Left ventricle myocardium inferior (tissue), 1 donor: ENCODE results near the gene METTL22. TPM values are rescaled to one million over a fixed set of nuclear protein-coding genes. Genes with fewer than 3 reads are reported as not detected.

Source experiments
- DNase-seq: peaks from one replicate; pipeline ENCODE4 v3.0.0-alpha.2; 2020
- H3K27ac ChIP-seq: fragments of 200-600 bp; replicated peaks from 2 replicates; pipeline ENCODE4 v1.8.0; 2021
- H3K27me3 ChIP-seq: fragments of 200-600 bp; 2 replicates; pipeline ENCODE4 v1.8.0; 2021; ENCODE audit warnings: low read depth
- H3K36me3 ChIP-seq: fragments of 200-600 bp; 2 replicates; pipeline ENCODE4 v1.8.0; 2021
- H3K4me1 ChIP-seq: fragments of 200-600 bp; 2 replicates; pipeline ENCODE4 v1.8.0; 2021
- H3K4me3 ChIP-seq: fragments of 200-600 bp; 2 replicates; pipeline ENCODE4 v1.8.0; 2021; ENCODE audit warnings: mild to moderate bottlenecking, moderate library complexity
- H3K9me3 ChIP-seq: fragments of 200-600 bp; replicated peaks from 2 replicates; pipeline ENCODE4 v1.8.0; 2021
- intact Hi-C: fragments of 100-400 bp; cut with micrococcal nuclease; formaldehyde crosslinking; loops from one replicate; pipeline ENCODE4 v1.11.0; 2022
- total RNA-seq: library from RNA; stranded (reverse); fragmentation: NEBNext Ultra II Directional; extraction: Animal tissue kit (Norgen Biotek cat#: 25700); gene quantifications from one replicate; pipeline ENCODE4 v1.2.1, GENCODE V29; 2021
- TF ChIP-seq, protein P1 (sequence below): fragments of 200-600 bp; IDR thresholded peaks from 2 replicates; pipeline ENCODE4 v1.8.0; 2021; ENCODE audit warnings: antibody characterized with exemption, mild to moderate bottlenecking, borderline replicate concordance
- donor health status: DM: no; HTN: yes; CAD: no; lungs with severe emphysema.

The METTL22 gene
- total RNA-seq, 1 donor from 2014 or later: 27.3 TPM

DNA sequence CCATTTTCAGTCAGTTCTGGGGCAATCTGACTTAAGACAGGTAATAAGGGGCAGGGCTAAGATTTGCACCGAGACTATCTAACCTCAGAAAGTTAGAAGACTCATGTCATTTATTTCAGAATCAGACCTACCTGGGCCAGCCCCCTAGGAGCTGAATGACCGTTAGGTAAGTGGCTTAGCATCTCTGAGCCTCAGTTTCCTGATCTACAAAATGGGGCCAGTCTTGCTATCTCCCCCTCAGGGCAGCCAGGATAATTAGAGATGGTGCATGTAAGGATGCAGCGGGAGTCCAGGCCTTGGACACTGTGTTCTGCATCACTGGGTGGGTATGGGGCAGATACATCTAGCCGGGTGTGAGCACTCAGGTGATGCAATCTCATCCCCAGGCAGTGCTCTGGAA lies 10.4 kb upstream of the METTL22 start:
- no peak for DNase-seq
- intact Hi-C loops: no loop called here
- peaks cover 70% of the 10 kb centered on the region for H3K27me3 ChIP-seq
- no peaks in the 10 kb centered on the region for H3K4me1 ChIP-seq
- TF ChIP-seq, protein P1, sequence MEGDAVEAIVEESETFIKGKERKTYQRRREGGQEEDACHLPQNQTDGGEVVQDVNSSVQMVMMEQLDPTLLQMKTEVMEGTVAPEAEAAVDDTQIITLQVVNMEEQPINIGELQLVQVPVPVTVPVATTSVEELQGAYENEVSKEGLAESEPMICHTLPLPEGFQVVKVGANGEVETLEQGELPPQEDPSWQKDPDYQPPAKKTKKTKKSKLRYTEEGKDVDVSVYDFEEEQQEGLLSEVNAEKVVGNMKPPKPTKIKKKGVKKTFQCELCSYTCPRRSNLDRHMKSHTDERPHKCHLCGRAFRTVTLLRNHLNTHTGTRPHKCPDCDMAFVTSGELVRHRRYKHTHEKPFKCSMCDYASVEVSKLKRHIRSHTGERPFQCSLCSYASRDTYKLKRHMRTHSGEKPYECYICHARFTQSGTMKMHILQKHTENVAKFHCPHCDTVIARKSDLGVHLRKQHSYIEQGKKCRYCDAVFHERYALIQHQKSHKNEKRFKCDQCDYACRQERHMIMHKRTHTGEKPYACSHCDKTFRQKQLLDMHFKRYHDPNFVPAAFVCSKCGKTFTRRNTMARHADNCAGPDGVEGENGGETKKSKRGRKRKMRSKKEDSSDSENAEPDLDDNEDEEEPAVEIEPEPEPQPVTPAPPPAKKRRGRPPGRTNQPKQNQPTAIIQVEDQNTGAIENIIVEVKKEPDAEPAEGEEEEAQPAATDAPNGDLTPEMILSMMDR: no peak
- H3K27ac ChIP-seq: no peak overlapping the region
- H3K36me3 ChIP-seq: no peaks in the 10 kb centered on the region
- no peak overlapping the region for H3K4me3 ChIP-seq
- H3K9me3 ChIP-seq: no peaks in the 10 kb centered on the region

DNA sequence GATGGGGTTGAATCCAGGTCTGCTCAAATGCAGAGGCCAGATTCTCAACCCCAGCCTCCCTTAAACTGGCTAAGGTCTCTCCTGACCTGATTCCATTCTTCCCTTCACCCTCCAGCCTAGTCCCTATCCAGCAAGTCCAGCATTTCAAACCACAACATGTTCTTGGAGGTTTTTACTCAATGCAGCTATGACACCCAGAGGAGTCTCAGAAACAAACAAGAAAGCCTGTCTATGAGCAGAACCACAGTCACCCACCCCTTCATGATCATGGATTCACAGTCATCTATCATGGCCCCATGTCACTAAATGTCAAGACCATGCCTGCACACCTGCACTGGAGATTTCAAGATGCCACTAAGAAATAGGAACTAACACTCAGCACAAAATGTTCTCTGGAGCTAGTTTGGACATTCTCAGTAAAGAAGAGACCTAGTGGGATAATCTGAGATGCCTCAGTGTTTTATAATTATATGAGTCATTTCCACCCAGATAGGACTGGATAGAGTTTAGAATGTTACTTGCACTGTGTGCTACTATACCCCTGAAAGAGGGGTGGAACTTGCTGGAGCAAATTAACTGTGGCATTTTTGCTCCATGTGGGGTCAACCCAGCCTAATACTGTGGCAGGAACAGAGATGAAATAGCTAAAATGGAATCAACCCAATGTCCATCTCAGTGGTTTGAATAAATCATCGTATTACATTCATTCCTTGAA lies 9.5 kb upstream of the METTL22 start:
- H3K9me3 ChIP-seq: no peaks in the 10 kb centered on the region
- no peak for DNase-seq
- no peak overlapping the region for H3K4me3 ChIP-seq
- no peaks in the 10 kb centered on the region for H3K36me3 ChIP-seq
- H3K27me3 ChIP-seq: peaks cover 70% of the 10 kb centered on the region
- intact Hi-C loops: no loop called here
- no peak overlapping the region for H3K27ac ChIP-seq
- H3K4me1 ChIP-seq: no peaks in the 10 kb centered on the region
- TF ChIP-seq, protein P1: no peak

DNA sequence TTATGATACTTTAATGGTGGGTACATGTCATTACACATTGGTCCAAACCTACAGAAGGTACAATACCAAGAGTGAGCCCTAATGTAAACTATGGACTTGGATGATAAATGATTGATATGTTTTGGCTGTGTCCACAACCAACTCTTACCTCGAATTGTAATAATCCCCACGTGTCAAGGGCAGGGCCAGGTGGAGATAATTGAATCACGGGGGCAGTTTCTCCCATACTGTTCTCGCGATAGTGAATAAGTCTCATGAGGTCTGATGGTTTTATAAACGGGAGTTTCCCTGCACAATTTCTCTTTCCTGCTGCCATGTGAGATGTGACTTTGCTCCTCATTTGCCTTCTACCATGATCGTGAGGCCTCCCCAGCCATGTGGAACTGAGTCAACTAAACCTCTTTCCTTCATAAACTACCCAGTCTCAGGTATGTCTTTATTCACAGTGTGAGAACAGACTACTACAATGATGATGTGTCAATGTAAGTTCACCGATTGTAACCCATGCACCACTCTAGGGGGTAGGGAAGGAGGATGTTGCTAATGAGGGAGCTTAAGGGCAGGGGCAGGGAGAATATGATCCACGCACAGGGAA lies 7.0 kb upstream of the METTL22 start:
- Histone ChIP-seq H3K27ac (no peak overlapping the region), H3K36me3 (no peaks in the 10 kb centered on the region), H3K4me3 (no peak overlapping the region), H3K27me3 (peaks cover 46% of the 10 kb centered on the region), H3K4me1 (no peaks in the 10 kb centered on the region), H3K9me3 (no peaks in the 10 kb centered on the region)
- no peak for DNase-seq
- intact Hi-C loops: no loop called here
- TF ChIP-seq, protein P1: no peak

DNA sequence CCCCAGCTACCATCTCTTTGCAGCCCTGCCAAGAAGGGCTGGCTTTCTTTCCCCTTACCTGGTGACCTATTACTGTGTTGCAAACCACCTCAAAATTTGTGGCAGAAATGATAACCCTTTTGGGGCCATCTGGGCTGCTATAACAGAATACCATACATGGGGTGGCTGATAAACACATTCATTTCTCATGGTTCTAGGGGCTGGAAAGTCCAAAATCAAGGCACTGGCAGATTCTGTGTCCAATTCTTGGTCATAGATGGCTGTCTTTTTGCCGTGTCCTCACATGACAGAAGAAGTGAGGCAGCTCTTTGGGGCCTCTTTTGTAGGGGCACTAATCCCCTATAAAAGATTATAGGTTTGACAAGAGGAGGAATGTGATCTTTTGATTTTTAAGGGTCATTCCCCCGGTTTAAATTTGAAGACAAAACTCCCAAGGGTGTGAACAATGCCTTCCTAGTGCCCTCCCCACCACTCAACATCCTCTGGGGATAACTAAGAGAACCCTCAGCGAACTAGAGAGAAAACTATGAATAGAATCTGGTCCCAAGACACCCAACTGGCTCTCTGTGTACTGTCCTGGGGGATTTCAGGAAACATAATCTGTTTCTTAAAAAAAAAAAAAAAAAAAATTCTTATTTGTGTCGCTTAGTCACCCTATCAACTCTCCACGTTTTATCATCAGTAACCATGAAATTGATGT lies 1.7 kb upstream of the METTL22 start:
- intact Hi-C loops: no loop called here
- no peak overlapping the region for H3K27ac ChIP-seq
- TF ChIP-seq, protein P1: no peak

DNA sequence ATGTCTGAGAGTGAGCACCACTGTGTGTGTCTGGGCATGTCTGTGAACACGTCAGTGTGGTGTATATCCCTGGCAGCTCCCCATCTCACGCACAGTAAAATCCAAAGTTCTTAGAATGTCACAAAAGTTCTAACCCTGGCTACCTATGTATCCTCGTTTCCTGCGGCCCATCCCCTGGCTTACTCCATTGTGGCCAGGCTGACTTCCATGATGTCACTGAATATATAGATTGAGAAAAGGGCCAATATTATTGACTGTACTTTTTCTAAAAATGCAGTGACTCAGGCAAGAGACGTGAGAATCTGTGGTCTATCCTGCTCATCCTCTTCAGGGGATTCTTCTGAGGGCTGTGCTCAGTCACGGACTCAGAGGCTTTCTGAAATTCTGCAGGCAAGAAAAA lies 963 bp upstream of the METTL22 start:
- Histone ChIP-seq H3K27me3 (peaks cover 9% of the 10 kb centered on the region), H3K4me1 (peaks cover 30% of the 10 kb centered on the region), H3K27ac (no peak overlapping the region), H3K36me3 (peaks cover 3% of the 10 kb centered on the region), H3K4me3 (no peak overlapping the region), H3K9me3 (no peaks in the 10 kb centered on the region)
- intact Hi-C loops: no loop called here
- DNase-seq: no peak
- TF ChIP-seq, protein P1: no peak

More for the DNA sequence above, 1.7 kb upstream of the METTL22 start:
- Histone ChIP-seq H3K4me3 (no peak overlapping the region), H3K9me3 (no peaks in the 10 kb centered on the region), H3K36me3 (no peaks in the 10 kb centered on the region), H3K4me1 (peaks cover 30% of the 10 kb centered on the region), H3K27me3 (peaks cover 14% of the 10 kb centered on the region)
- DNase-seq: no peak
